K562 (cell line): ENCODE measurements around the gene IDH1. TPM values are rescaled to one million over a fixed set of nuclear protein-coding genes. Genes with fewer than 3 reads are reported as not detected.
A peak's percentile ranks its signal among the peaks of the same experiment; 100 is the strongest.

ENCODE experiments used
- ELF1 ChIP-seq: fragments of 200-800 bp; sonication (Bioruptor generic); IDR thresholded peaks from 2 replicates; pipeline ENCODE4 v1.6.1; 2016; ENCODE audit warnings: missing genetic modification characterization, missing compliant biosample characterization
- ETV5 ChIP-seq: sonication (generic); formaldehyde crosslinking; IDR thresholded peaks from 2 replicates; pipeline ENCODE4 v1.4.0; 2020; ENCODE audit warnings: low read depth, mild to moderate bottlenecking, missing genetic modification reagents
- FIP1L1 ChIP-seq: fragments of 200-400 bp; formaldehyde crosslinking; IDR thresholded peaks from 2 replicates; pipeline ENCODE4 v1.6.1; 2018; ENCODE audit warnings: mild to moderate bottlenecking, low read depth, low read length; ENCODE audit not compliant: poor library complexity, severe bottlenecking
- FOXA1 ChIP-seq: fragments of 450-650 bp; IDR thresholded peaks from 2 replicates; pipeline ENCODE4 v1.6.1; 2016; ENCODE audit warnings: mild to moderate bottlenecking, borderline replicate concordance
- FOXK2 ChIP-seq, 2 experiments: fragments of 450-650 bp; IDR thresholded peaks in 1 of 2; conservative IDR thresholded peaks in 1 of 2; 2 replicates each; pipeline ENCODE4 v1.6.1; 2016; ENCODE audit warnings: low read depth in 2 of 2, mild to moderate bottlenecking in 1 of 2
- KDM2B ChIP-seq: fragments of 250-450 bp; sonication (Bioruptor Pico); IDR thresholded peaks from 2 replicates; pipeline ENCODE4 v1.8.0; 2021; ENCODE audit warnings: mild to moderate bottlenecking, moderate library complexity
- KDM5B ChIP-seq: fragments of 200-600 bp; sonication (generic); IDR thresholded peaks from 2 replicates; pipeline ENCODE4 v1.6.1; 2012; ENCODE audit warnings: low read depth, mild to moderate bottlenecking, moderate library complexity, low read length, control low read depth, inconsistent platforms; ENCODE audit not compliant: insufficient replicate concordance
- MAZ ChIP-seq, 2 experiments: fragments of 450-650 bp in 1 of 2; sonication (generic) in 1 of 2; formaldehyde crosslinking; IDR thresholded peaks in 1 of 2; conservative IDR thresholded peaks in 1 of 2; 2 replicates each; pipeline versions ENCODE4 v1.4.0 to v1.5.0; 2020; ENCODE audit warnings: mild to moderate bottlenecking in 1 of 2, missing genetic modification reagents in 1 of 2
- MEF2D ChIP-seq: conservative IDR thresholded peaks from 2 replicates; pipeline ENCODE4 v1.6.1; 2016; ENCODE audit warnings: low read depth, missing genetic modification characterization, missing compliant biosample characterization
- MXI1 ChIP-seq: IDR thresholded peaks from 2 replicates; pipeline ENCODE4 v1.6.1; 2011; ENCODE audit warnings: low read depth, mild to moderate bottlenecking, improper control_type of control experiment, low read length
- NFXL1 ChIP-seq: fragments of 450-650 bp; formaldehyde crosslinking; IDR thresholded peaks from 2 replicates; pipeline ENCODE4 v1.4.0; 2021; ENCODE audit warnings: mild to moderate bottlenecking
- PHF20 ChIP-seq: fragments of 450-650 bp; IDR thresholded peaks from 2 replicates; pipeline ENCODE4 v1.6.1; 2018; ENCODE audit not compliant: partially characterized antibody
- POLR2A ChIP-seq: fragments of 450-650 bp; conservative IDR thresholded peaks from 2 replicates; pipeline ENCODE4 v1.6.1; 2016
- PURB ChIP-seq: sonication (generic); formaldehyde crosslinking; IDR thresholded peaks from 2 replicates; pipeline ENCODE4 v1.9.0; 2021; ENCODE audit warnings: low read depth, mild to moderate bottlenecking, missing genetic modification reagents
- SIX5 ChIP-seq, 2 experiments: IDR thresholded peaks; 2 replicates each; pipeline ENCODE4 v1.6.1; 2011; ENCODE audit warnings: low read length in 2 of 2, borderline replicate concordance in 1 of 2, low read depth in 1 of 2, mild to moderate bottlenecking in 1 of 2, moderate library complexity in 1 of 2; ENCODE audit not compliant: insufficient read depth in 1 of 2
- SRF ChIP-seq, 2 experiments: fragments of 250-450, 450-650 bp in 1 of 2; sonication (Bioruptor Pico) in 1 of 2; sonication (generic) in 1 of 2; formaldehyde crosslinking; IDR thresholded peaks; 2 replicates each; pipeline versions ENCODE4 v1.5.0 to v1.5.1; 2020 to 2022; ENCODE audit warnings: mild to moderate bottlenecking in 1 of 2, missing genetic modification reagents in 1 of 2
- YY1 ChIP-seq, 3 experiments: IDR thresholded peaks; 2 replicates each; pipeline ENCODE4 v1.6.1; 2011; ENCODE audit warnings: low read length in 2 of 3, mild to moderate bottlenecking in 2 of 3, moderate library complexity in 2 of 3, borderline replicate concordance in 1 of 3, control low read depth in 1 of 3, low read depth in 1 of 3; ENCODE audit not compliant: insufficient read depth in 3 of 3, insufficient replicate concordance in 2 of 3, control insufficient read depth in 1 of 3, insufficient read length in 1 of 3; ENCODE audit errors: extremely low read depth in 1 of 3
- ZBTB7A ChIP-seq: IDR thresholded peaks from 2 replicates; pipeline ENCODE4 v1.6.1; 2011; ENCODE audit warnings: low read depth, mild to moderate bottlenecking, low read length, moderate library complexity, borderline replicate concordance; ENCODE audit not compliant: control insufficient read depth
- ZNF217 ChIP-seq: sonication (generic); formaldehyde crosslinking; IDR thresholded peaks from 2 replicates; pipeline ENCODE4 v1.8.0; 2022; ENCODE audit warnings: mild to moderate bottlenecking, missing genetic modification reagents
- ZNF644 ChIP-seq: fragments of 200-800 bp; sonication (Bioruptor generic); IDR thresholded peaks from 2 replicates; pipeline ENCODE4 v1.6.1; 2016; ENCODE audit warnings: low read depth, missing genetic modification characterization, missing compliant biosample characterization
- polyA plus RNA-seq, 8 experiments: library from polyadenylated mRNA; depleted of rRNA in 4 of 8; stranded (reverse) in 5 of 8; unstranded in 3 of 8; fragments of >200 nt; fragmentation: Nextera tagmentation in 2 of 8; fragmentation: Illumina TruSeq in 1 of 8; extraction: Ambion mirVana in 2 of 8; extraction: Trizol in 1 of 8; gene quantifications; 2 replicates each; pipeline versions ENCODE4 v1.2.1 to v1.2.3, GENCODE V29; 2011 to 2014; ENCODE audit warnings: inconsistent platforms in 1 of 8, missing spikeins in 1 of 8
- total RNA-seq, 7 experiments: library from RNA; depleted of rRNA in 6 of 7; stranded (reverse); fragments of >200 nt in 6 of 7; fragmentation: Illumina TruSeq in 2 of 7; extraction: Trizol in 2 of 7; gene quantifications; 2 replicates each; pipeline versions ENCODE4 v1.2.1 to v1.2.3, GENCODE V29; 2011 to 2021; ENCODE audit warnings: low replicate concordance in 1 of 7
- TF ChIP-seq, protein P1 (sequence below): fragments of 250-450 bp; sonication (Bioruptor Pico); IDR thresholded peaks from 2 replicates; pipeline ENCODE4 v1.5.0; 2021
- TF ChIP-seq, protein P2 (sequence below): IDR thresholded peaks from 2 replicates; pipeline ENCODE4 v1.6.1; 2011; ENCODE audit not compliant: insufficient read length; ENCODE audit errors: extremely low read depth
- TF ChIP-seq, protein P3 (sequence below): fragments of 250-450 bp; sonication (Bioruptor Pico); IDR thresholded peaks from 2 replicates; pipeline ENCODE4 v1.4.0; 2020; ENCODE audit warnings: mild to moderate bottlenecking, moderate library complexity, borderline replicate concordance

Gene IDH1
- total and polyA plus RNA-seq, 9 of the 15 experiments (the other 6 are each of a cell fraction or from before 2014, with no cell fraction given), result 61.9 to 194 (median 101) TPM

DNA sequence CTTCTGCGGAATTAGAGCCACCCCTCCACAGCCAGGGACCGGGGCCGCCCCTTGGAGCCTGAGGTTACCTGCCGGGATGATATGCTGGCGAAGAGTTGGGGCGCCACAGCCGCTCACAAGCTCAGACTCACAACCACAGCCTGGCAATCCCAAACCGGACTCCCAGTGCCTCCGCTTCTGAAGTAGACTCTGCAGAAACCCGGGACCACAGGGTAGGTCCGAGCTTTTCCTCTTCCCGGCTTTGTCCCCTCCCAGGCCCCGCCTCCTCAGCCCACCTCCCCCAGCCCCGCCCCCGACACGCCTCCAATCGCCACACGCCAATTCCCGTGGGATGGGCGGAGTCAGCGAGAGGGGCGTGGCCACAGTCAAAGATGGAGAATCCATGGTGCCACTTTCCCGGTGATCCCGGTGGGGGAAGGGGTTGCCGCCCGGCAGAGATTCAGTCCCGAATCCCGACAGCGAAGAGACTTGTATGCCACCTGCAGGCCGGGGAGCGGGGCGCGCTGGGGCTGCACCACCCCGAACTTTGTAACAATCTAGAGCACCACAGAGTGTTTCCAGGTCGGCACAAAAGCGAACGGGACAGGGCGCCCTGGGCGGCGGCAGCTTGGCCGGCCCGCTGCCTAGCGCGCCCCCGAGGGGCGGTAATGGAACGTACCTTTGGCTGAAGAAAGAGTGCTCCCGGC lies at the start of gene IDH1 (continued):
- no peak for TF ChIP-seq ELF1 (tag)
- TF ChIP-seq ZNF217 (CRISPR knock-in tag), result no peak
- peak; percentile 65 for TF ChIP-seq POLR2A
- TF ChIP-seq, protein P1, sequence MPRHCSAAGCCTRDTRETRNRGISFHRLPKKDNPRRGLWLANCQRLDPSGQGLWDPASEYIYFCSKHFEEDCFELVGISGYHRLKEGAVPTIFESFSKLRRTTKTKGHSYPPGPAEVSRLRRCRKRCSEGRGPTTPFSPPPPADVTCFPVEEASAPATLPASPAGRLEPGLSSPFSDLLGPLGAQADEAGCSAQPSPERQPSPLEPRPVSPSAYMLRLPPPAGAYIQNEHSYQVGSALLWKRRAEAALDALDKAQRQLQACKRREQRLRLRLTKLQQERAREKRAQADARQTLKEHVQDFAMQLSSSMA (CRISPR knock-in tag), result peak; percentile 43; the same call in 1 of the 2 replicates
- TF ChIP-seq SRF (CRISPR knock-in tag; IDR thresholded peaks at IDR 0.05), result 0 out of 4 replicates have a peak, but pooled peaks of 1 of the 2 experiments have one; percentile 25
- TF ChIP-seq ZNF644, result no peak
- TF ChIP-seq, protein P2, sequence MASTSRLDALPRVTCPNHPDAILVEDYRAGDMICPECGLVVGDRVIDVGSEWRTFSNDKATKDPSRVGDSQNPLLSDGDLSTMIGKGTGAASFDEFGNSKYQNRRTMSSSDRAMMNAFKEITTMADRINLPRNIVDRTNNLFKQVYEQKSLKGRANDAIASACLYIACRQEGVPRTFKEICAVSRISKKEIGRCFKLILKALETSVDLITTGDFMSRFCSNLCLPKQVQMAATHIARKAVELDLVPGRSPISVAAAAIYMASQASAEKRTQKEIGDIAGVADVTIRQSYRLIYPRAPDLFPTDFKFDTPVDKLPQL, result no peak
- TF ChIP-seq MEF2D, result no peak
- TF ChIP-seq FOXA1, result no peak
- TF ChIP-seq ETV5 (CRISPR knock-in tag), result no peak
- TF ChIP-seq SIX5 (IDR thresholded peaks at IDR 0.05; ENCODE audit: borderline replicate concordance in 1 of 2, insufficient read depth in 1 of 2, low read depth in 1 of 2, low read length in 2 of 2), result no peak
- TF ChIP-seq, protein P3, sequence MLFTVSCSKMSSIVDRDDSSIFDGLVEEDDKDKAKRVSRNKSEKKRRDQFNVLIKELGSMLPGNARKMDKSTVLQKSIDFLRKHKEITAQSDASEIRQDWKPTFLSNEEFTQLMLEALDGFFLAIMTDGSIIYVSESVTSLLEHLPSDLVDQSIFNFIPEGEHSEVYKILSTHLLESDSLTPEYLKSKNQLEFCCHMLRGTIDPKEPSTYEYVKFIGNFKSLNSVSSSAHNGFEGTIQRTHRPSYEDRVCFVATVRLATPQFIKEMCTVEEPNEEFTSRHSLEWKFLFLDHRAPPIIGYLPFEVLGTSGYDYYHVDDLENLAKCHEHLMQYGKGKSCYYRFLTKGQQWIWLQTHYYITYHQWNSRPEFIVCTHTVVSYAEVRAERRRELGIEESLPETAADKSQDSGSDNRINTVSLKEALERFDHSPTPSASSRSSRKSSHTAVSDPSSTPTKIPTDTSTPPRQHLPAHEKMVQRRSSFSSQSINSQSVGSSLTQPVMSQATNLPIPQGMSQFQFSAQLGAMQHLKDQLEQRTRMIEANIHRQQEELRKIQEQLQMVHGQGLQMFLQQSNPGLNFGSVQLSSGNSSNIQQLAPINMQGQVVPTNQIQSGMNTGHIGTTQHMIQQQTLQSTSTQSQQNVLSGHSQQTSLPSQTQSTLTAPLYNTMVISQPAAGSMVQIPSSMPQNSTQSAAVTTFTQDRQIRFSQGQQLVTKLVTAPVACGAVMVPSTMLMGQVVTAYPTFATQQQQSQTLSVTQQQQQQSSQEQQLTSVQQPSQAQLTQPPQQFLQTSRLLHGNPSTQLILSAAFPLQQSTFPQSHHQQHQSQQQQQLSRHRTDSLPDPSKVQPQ, result no peak
- no peak for TF ChIP-seq ZBTB7A
- no peak for TF ChIP-seq MXI1
- no peak for TF ChIP-seq FOXK2 (conservative IDR thresholded peaks at IDR 0.05 in 1 of 2, IDR thresholded peaks at IDR 0.05 in 1 of 2; ENCODE audit: low read depth in 2 of 2)
- TF ChIP-seq KDM2B (CRISPR knock-in tag), result no peak
- TF ChIP-seq KDM5B, result peak; percentile 39
- peak in 2 of 3 experiments; percentile 70 to 75 for TF ChIP-seq YY1 (IDR thresholded peaks at IDR 0.05; ENCODE audit: borderline replicate concordance in 1 of 3, control insufficient read depth in 1 of 3, extremely low read depth in 1 of 3, insufficient read depth in 3 of 3, insufficient read length in 1 of 3, insufficient replicate concordance in 2 of 3, low read depth in 1 of 3, low read length in 2 of 3)
- peak; percentile 31 to 55; a peak in 1 of 4 replicates for TF ChIP-seq MAZ (CRISPR knock-in tag; conservative IDR thresholded peaks at IDR 0.05 in 1 of 2, IDR thresholded peaks at IDR 0.05 in 1 of 2)
- no peak for TF ChIP-seq FIP1L1
- no peak for TF ChIP-seq PURB (CRISPR knock-in tag)
- TF ChIP-seq PHF20, result peak; percentile 26
- no peak for TF ChIP-seq NFXL1
